ENCODE data around the gene RASGRF1.

- TF ChIP-seq CTCF (IDR thresholded peaks at IDR 0.05) (peak in 1 of 12 donors; percentile 6), POLR2A (IDR thresholded peaks at IDR 0.05) (no peak)
Measured at GRCh38 chr15:79002581-79002980, 88.0 kb downstream of the RASGRF1 start.
